Stimulated activated CD4-positive, alpha-beta T cell treated with anti-CD3 and anti-CD28 coated beads, Interleukin-15, amount 100 ng/mL, for 1 hour (primary cell): Measurements from ENCODE around the gene AGPAT4.
"Not testable (repeated sequence)": the region's sequence is repeated elsewhere in the genome, so short reads cannot be mapped to it uniquely, and the experiment has no call there.

Experiments used
- DNase-seq, 2 donors: peaks; one replicate each; pipeline ENCODE4 v3.0.0-alpha.2; 2020; ENCODE audit warnings: low read depth in 1 of 2, low spot score in 1 of 2

AGPAT4 gene

DNA sequence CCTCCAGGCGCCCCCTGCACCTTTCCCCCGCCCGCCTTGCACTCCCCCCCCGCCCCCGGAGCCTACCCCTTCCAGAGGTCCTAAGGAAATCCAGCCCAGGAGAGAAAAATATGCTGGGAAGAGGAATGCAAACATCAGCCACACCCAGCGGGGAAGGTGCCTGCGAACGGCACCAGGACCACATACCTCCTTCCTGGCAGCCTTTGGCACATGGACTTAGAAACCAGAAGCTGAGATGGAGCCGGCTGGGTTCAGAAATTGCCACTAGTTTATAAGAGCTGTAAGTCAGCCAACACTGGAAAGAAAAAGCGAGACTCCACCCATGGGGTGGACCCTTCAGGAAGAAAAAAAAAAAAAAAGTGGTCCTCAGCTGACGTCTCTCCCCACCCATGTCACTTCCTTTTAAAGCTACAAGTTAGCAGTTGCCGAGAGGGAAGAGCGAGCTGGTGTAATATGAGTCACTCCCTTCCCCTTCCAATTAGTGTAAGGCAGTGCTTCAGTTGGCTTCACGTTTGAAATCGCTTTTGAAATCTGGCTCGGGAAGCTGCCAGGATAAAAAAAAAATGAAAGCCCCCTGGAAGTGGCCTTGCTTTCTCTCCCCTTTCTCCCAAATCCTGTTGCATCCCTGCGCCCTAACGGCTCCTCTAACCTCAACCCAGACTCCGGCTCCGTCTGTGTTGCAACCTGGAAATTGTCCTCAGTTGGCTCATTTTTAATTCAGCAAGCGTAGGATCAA is at the start of gene AGPAT4:
TSS of gene AGPAT4 (minus strand) at position 310 of the 736 bp plus-strand sequence. CDS start 41,848 bp downstream, outside the sequence.
- DNase-seq: peak; percentile 1 to 34

DNA sequence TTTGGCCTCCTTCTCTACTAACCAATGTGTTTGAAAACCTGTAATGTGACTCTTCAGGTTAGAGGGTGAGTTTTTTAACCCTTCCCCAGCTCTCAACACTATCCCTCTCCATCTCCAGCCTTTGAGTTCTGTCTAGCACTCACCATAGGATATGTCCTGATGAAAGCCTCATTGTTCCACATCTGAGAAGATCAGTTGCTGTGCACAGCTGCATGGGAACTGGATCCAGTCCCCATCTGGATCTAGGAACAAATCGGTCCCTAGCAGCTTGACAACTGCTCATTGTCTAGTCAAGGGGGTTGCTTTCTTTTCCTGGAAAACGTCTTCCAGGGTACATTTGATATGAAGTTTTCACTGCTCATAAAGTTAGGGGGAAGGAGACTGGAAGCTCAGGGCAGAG is 45.4 kb upstream of the AGPAT4 start:
- DNase-seq: no peak

- no peak for DNase-seq
Observed at GRCh38 chr6:161318456-161318855, 44.6 kb upstream of the AGPAT4 start.

DNA sequence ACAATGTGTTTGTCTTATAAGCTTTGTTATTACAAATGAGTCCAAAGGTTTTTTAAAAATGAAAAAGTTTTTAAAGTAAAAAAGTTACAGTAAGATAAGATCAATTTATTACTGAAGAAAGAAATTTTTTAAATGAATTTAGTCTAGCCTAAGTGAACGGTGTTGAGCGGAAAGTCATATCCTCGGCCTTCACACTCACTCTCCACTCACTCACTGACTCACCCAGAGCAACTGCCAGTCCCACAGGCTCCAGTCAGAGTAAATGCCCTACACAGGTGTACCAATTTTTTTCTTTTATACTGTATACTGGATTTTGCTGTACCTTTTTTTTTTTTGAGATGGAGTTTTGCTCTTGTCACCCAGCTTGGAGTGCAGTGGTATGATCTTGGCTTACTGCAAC is 42.7 kb upstream of the AGPAT4 start:
- DNase-seq: no peak

GRCh38 chr6:161315246-161315917 is 41.5 kb upstream of the AGPAT4 start:
- not testable (repeated sequence) for DNase-seq

DNA sequence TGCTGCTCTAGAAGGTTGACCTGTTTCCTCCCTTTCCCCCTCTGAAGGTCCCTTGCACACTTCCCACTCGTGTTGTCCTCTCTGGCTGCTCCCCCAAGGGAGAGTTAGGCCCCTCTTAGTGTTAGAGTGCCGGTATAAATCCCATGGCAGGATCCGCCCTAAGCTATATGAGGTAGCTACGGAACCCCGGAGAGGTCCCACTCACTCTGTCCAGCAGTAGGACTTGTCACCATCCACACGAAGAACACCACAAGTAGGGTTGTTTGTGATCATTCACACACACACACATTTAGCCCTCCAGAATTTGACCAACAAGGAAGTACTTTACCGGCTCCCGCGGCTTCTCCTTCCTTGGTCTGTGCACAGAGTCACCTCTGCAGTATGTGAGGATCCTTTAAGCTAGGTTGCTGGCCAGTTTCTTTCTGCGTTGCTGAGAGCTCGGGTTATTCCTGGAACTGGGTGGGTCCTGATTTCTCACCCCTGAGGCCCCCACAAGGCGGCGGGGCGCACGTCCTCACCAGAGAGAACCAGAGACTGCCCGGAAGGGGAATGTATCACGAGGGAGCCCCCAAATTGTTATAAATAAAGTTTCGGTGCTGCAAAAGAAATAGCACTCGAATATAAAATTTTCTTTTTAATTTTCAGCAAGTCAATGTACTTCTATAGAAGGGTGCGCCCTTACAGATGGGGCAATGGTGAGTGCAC is 40.8 kb upstream of the AGPAT4 start:
- DNase-seq: not testable (repeated sequence)

GRCh38 chr6:161313940-161314509 is 40.2 kb upstream of the AGPAT4 start:
- no peak for DNase-seq

GRCh38 chr6:161313475-161313874 is 39.6 kb upstream of the AGPAT4 start:
- not testable (repeated sequence) for DNase-seq

DNA sequence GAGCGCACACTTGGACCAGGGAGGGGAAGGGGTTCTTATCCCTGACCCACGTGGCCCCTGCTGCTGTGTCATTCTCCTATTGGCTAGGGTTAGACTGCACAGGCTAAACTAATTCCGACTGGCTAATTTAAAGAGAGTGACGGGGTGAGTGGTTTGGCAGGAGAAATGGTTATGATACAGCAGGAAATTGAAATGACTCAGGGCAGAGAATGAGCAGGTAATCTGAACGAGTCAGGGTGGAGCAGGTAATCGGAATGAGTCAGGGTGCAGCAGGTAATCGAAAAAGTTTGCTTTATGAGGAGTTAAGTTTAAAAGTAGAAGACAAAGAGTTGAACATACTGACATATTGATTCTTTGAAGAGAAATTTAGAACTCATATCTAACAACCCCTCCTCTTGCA is 35.9 kb upstream of the AGPAT4 start:
- DNase-seq: not testable (repeated sequence)

GRCh38 chr6:161308075-161308655 is 34.3 kb upstream of the AGPAT4 start:
- no peak for DNase-seq

- no peak for DNase-seq
Observed at GRCh38 chr6:161305860-161306259, 32.0 kb upstream of the AGPAT4 start.

- DNase-seq: no peak
Observed at GRCh38 chr6:161303628-161304340, 29.9 kb upstream of the AGPAT4 start.

DNA sequence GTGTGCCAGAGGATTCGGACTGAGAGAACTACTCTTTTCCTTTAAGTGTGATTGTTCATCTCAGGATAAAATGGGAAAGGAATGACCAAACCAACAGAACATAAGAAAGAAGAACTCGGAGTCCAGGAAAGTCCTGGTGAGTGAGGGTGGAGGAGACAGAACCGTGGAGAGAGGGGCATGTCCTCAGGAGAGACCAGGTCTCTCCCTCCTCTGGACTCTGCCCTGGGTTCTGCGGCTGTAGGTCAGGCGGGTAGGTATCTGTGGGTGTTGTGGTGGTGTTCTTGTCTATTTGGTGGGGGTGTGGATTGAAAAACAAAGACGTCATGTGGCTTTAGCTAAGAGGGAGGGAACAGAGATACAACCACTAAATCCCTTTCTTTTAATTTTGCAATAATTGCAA is 29.1 kb upstream of the AGPAT4 start:
- no peak for DNase-seq

- no peak for DNase-seq
Observed at GRCh38 chr6:161301338-161301737, 27.5 kb upstream of the AGPAT4 start.

- no peak for DNase-seq
Observed at GRCh38 chr6:161300823-161301222, 27.0 kb upstream of the AGPAT4 start.

GRCh38 chr6:161299726-161300125 is 25.9 kb upstream of the AGPAT4 start:
- DNase-seq: no peak

- no peak for DNase-seq
Observed at GRCh38 chr6:161295784-161296183, 21.9 kb upstream of the AGPAT4 start.

- no peak for DNase-seq
Observed at GRCh38 chr6:161292650-161293281, 18.9 kb upstream of the AGPAT4 start.

DNA sequence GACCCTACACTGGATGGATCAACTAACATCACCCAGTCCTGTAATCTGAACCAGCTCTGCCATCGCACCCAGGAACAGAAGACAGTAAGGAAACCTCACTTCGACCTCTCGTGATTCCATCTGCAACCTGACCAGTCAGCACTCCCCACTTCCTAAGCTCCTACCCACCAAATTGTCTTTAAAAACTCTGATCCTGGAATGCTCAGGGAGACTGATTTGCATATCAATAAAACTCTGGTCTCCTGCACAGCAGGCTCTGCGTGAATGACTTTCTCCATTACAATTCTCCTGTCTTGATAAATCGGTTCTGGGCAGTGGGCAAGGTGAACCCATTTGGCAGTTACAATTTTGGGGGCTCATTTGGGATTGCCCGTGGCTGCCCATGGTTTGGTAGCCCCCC is 18.3 kb upstream of the AGPAT4 start:
- DNase-seq: no peak

DNA sequence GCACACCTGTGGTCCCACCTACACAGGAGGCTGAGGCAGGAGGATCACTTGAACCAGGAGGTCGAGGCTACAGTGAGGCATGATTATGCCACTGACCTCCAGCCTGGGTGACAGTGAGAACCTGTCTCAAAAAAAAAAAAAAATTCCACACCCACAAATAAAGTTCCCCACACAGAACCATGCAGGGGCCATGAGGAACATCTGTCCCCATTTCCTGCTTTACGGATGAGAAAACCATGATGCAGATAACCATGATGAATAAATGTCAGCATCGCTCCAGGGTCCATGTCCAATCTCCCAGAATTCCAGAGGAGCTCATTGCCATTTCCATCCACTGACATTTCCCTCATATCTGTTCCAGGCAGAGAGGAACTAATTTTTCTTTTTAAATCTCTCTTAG is 16.9 kb upstream of the AGPAT4 start:
- no peak for DNase-seq
